H9 (cell line): Measurements from ENCODE around the gene CTIF. TPM values are rescaled to one million over a fixed set of nuclear protein-coding genes. Genes with fewer than 3 reads are reported as not detected.

Experiments used
- DNase-seq: peaks from one replicate; pipeline ENCODE4 v3.0.0-alpha.2; 2017
- H2AFZ ChIP-seq: one replicate; pipeline ENCODE4 v1.6.1; 2013; ENCODE audit warnings: mild to moderate bottlenecking, low read length, control low read depth, moderate library complexity
- H2AK5ac ChIP-seq: 2 replicates; pipeline ENCODE4 v1.6.1; 2013; ENCODE audit warnings: low read length, control low read depth, mixed read lengths; ENCODE audit not compliant: insufficient read length
- H2BK120ac ChIP-seq: one replicate; pipeline ENCODE4 v1.6.1; 2013; ENCODE audit warnings: low read depth, mild to moderate bottlenecking, low read length, control low read depth, inconsistent platforms; ENCODE audit not compliant: poor library complexity, severe bottlenecking
- H2BK12ac ChIP-seq: 2 replicates; pipeline ENCODE4 v1.6.1; 2013; ENCODE audit warnings: low read length, control low read depth, mixed read lengths, low read depth; ENCODE audit not compliant: insufficient read length
- H2BK15ac ChIP-seq: 2 replicates; pipeline ENCODE4 v1.6.1; 2013; ENCODE audit warnings: low read depth, low read length, control low read depth
- H2BK20ac ChIP-seq: one replicate; pipeline ENCODE4 v1.6.1; 2013; ENCODE audit warnings: low read depth, mild to moderate bottlenecking, low read length, control low read depth, inconsistent platforms; ENCODE audit not compliant: poor library complexity, severe bottlenecking
- H2BK5ac ChIP-seq: 2 replicates; pipeline ENCODE4 v1.6.1; 2013; ENCODE audit warnings: low read length, control low read depth, mixed read lengths; ENCODE audit not compliant: insufficient read length
- H3K14ac ChIP-seq: 2 replicates; pipeline ENCODE4 v1.6.1; 2013; ENCODE audit warnings: low read length, control low read depth; ENCODE audit not compliant: insufficient read depth
- H3K18ac ChIP-seq: 2 replicates; pipeline ENCODE4 v1.6.1; 2013; ENCODE audit warnings: low read depth, mild to moderate bottlenecking, mixed read lengths, low read length, control low read depth; ENCODE audit not compliant: insufficient read length
- H3K23ac ChIP-seq: 2 replicates; pipeline ENCODE4 v1.6.1; 2013; ENCODE audit warnings: low read length, control low read depth, mixed read lengths, low read depth; ENCODE audit not compliant: insufficient read length
- H3K23me2 ChIP-seq: 2 replicates; pipeline ENCODE4 v1.6.1; 2013; ENCODE audit warnings: low read depth, mild to moderate bottlenecking, mixed read lengths, low read length, control low read depth; ENCODE audit not compliant: insufficient read length, poor library complexity, severe bottlenecking
- H3K27ac ChIP-seq: 2 replicates; pipeline ENCODE4 v1.5.1; 2013; ENCODE audit warnings: low read length, control low read depth, mixed read lengths, low read depth; ENCODE audit not compliant: insufficient read length
- H3K27me3 ChIP-seq: 2 replicates; pipeline ENCODE4 v1.6.1; 2013; ENCODE audit warnings: low read length, control low read depth, inconsistent platforms; ENCODE audit not compliant: insufficient read depth
- H3K4ac ChIP-seq: 2 replicates; pipeline ENCODE4 v1.6.1; 2013; ENCODE audit warnings: low read depth, mild to moderate bottlenecking, control low read depth, inconsistent platforms, low read length, moderate library complexity
- H3K4me1 ChIP-seq: 2 replicates; pipeline ENCODE4 v1.6.1; 2013; ENCODE audit warnings: low read length, control low read depth, inconsistent platforms; ENCODE audit not compliant: insufficient read depth
- H3K4me2 ChIP-seq: 2 replicates; pipeline ENCODE4 v1.6.1; 2013; ENCODE audit warnings: low read length, control low read depth, mixed read lengths; ENCODE audit not compliant: insufficient read length, insufficient read depth
- H3K56ac ChIP-seq: 2 replicates; pipeline ENCODE4 v1.6.1; 2013; ENCODE audit warnings: low read depth, mild to moderate bottlenecking, mixed read lengths, low read length, control low read depth; ENCODE audit not compliant: insufficient read length
- H3K79me1 ChIP-seq: 2 replicates; pipeline ENCODE4 v1.6.1; 2013; ENCODE audit warnings: low read depth, mild to moderate bottlenecking, moderate library complexity, low read length, control low read depth, inconsistent platforms; ENCODE audit not compliant: insufficient read depth, poor library complexity, severe bottlenecking
- H3K79me2 ChIP-seq: 2 replicates; pipeline ENCODE4 v1.6.1; 2013; ENCODE audit warnings: low read length, control low read depth, inconsistent platforms; ENCODE audit not compliant: insufficient read depth
- H3K9ac ChIP-seq: 2 replicates; pipeline ENCODE4 v1.6.1; 2013; ENCODE audit warnings: low read length, control low read depth, mixed read lengths; ENCODE audit not compliant: insufficient read length; ENCODE audit errors: extremely low read depth
- H3K9me3 ChIP-seq: one replicate; pipeline ENCODE4 v1.6.1; 2013; ENCODE audit warnings: low read depth, low read length, inconsistent platforms; ENCODE audit not compliant: control insufficient read depth
- H3T11ph ChIP-seq: one replicate; pipeline ENCODE4 v1.6.1; 2013; ENCODE audit warnings: mild to moderate bottlenecking, low read length, control low read depth, inconsistent platforms
- H4K20me1 ChIP-seq: one replicate; pipeline ENCODE4 v1.6.1; 2013; ENCODE audit not compliant: control insufficient read depth, insufficient read length, insufficient read depth
- H4K5ac ChIP-seq: 2 replicates; pipeline ENCODE4 v1.6.1; 2013; ENCODE audit warnings: low read depth, mild to moderate bottlenecking, mixed read lengths, low read length, control low read depth; ENCODE audit not compliant: insufficient read length
- H4K8ac ChIP-seq: replicated peaks from 2 replicates; pipeline ENCODE4 v1.6.1; 2013; ENCODE audit warnings: low read length, control low read depth, mixed read lengths, low read depth; ENCODE audit not compliant: insufficient read length
- H4K91ac ChIP-seq: 2 replicates; pipeline ENCODE4 v1.6.1; 2013; ENCODE audit warnings: low read depth, mild to moderate bottlenecking, moderate library complexity, mixed read lengths, low read length, control low read depth; ENCODE audit not compliant: insufficient read length
- H3K27ac Mint-ChIP-seq, 3 experiments: 2 replicates in 2 of 3; 3 replicates in 1 of 3; pipeline ENCODE4 v1.8.0; 2020 to 2021; ENCODE audit warnings: mixed read lengths in 3 of 3, mild to moderate bottlenecking in 1 of 3, moderate library complexity in 1 of 3
- H3K27me3 Mint-ChIP-seq: 2 replicates; pipeline ENCODE4 v1.8.0; 2021; ENCODE audit warnings: low read depth, mild to moderate bottlenecking, moderate library complexity, mixed read lengths
- H3K36me3 Mint-ChIP-seq, 3 experiments: 2 replicates in 2 of 3; 3 replicates in 1 of 3; pipeline ENCODE4 v1.8.0; 2020 to 2021; ENCODE audit warnings: low read depth in 3 of 3, mixed read lengths in 3 of 3; ENCODE audit not compliant: insufficient read depth in 1 of 3
- H3K4me1 Mint-ChIP-seq, 2 experiments: 2 replicates each; pipeline ENCODE4 v1.8.0; 2020; ENCODE audit warnings: mixed read lengths in 2 of 2
- H3K4me3 Mint-ChIP-seq, 2 experiments: 2 replicates in 1 of 2; 3 replicates in 1 of 2; pipeline ENCODE4 v1.8.0; 2020 to 2021; ENCODE audit warnings: mild to moderate bottlenecking in 2 of 2, mixed read lengths in 2 of 2, moderate library complexity in 1 of 2
- H3K9me3 Mint-ChIP-seq, 2 experiments: 2 replicates in 1 of 2; 3 replicates in 1 of 2; pipeline ENCODE4 v1.8.0; 2020; ENCODE audit warnings: mild to moderate bottlenecking in 2 of 2, mixed read lengths in 2 of 2, moderate library complexity in 1 of 2
- CTCF ChIP-seq: fragments of 200-600 bp; sonication (generic); conservative IDR thresholded peaks from 3 replicates; pipeline ENCODE4 v1.8.0; 2021; ENCODE audit warnings: antibody characterized with exemption, mild to moderate bottlenecking
- WGBS: extraction: QIAGEN DNeasy Blood & Tissue Kit; methylation state at CpG from one replicate; pipeline ENCODE4 v1.1.7; 2013; ENCODE audit warnings: missing lambda C conversion rate, low lambda C conversion rate, mixed read lengths; ENCODE audit not compliant: insufficient read length; ENCODE audit errors: extremely low coverage; 5-methylcytosine and 5-hydroxymethylcytosine counted together
- total RNA-seq: library from RNA; stranded (reverse); gene quantifications from 2 replicates; pipeline ENCODE4 v1.2.1, GENCODE V29; 2021

CTIF gene
- total RNA-seq, 1 experiment from 2014 or later, result 15.8 TPM

DNA sequence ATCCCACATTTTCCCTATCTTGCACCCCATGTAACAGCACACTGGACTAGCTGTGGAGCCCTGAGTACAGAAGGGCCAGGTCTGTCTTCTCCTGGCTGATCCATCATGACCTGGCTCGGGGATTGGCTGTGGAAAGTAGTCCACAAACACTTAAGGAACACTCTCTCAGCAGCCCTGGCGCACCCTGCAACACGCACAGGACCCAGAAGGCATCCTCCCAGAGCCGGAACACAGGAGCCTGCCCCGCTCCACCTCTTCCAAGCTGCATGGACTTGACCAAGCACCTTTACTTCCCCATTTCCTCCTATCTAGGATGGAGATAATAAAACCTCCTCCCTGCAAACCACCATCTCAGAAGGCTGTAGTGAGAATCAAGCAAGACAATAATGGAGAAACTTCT lies 151.7 kb downstream of the CTIF start:
- H3K79me1 ChIP-seq, result no peaks in the 10 kb centered on the region
- H3K23ac ChIP-seq, result no peak overlapping the region
- H3K9me3 ChIP-seq, result no peaks in the 10 kb centered on the region
- no peak overlapping the region for H3K14ac ChIP-seq
- H2BK15ac ChIP-seq, result no peak overlapping the region
- H3K9me3 Mint-ChIP-seq, result no peaks in the 10 kb centered on the region
- no peak overlapping the region for H2BK120ac ChIP-seq
- H3K4ac ChIP-seq, result no peak overlapping the region
- no peak overlapping the region for H4K91ac ChIP-seq
- H3K27ac ChIP-seq, result no peak overlapping the region
- H3K9ac ChIP-seq, result no peak overlapping the region
- WGBS, result no CpG with 5 or more reads among the region's 5 CpGs
- no peaks in the 10 kb centered on the region for H3K79me2 ChIP-seq
- H3T11ph ChIP-seq, result no peak overlapping the region
- no peak overlapping the region for H2AK5ac ChIP-seq
- no peak overlapping the region for H3K4me2 ChIP-seq
- H3K23me2 ChIP-seq, result no peaks in the 10 kb centered on the region
- H3K56ac ChIP-seq, result no peak overlapping the region
- H3K4me1 ChIP-seq, result no peaks in the 10 kb centered on the region
- H3K18ac ChIP-seq, result no peak overlapping the region
- H3K27ac Mint-ChIP-seq, result peak overlapping the region in 1 of 3 experiments; percentile 15; a peak in 1 of 7 replicates
- TF ChIP-seq CTCF, result no peak
- no peak overlapping the region for H2BK5ac ChIP-seq
- H4K5ac ChIP-seq, result no peak overlapping the region
- no peaks in the 10 kb centered on the region for H3K27me3 ChIP-seq
- H4K20me1 ChIP-seq, result peaks cover 3% of the 10 kb centered on the region
- H2AFZ ChIP-seq, result no peak overlapping the region
- no peak overlapping the region for H4K8ac ChIP-seq
- H3K27me3 Mint-ChIP-seq, result no peaks in the 10 kb centered on the region; the same call in 1 of the 2 replicates
- H3K4me3 Mint-ChIP-seq, result no peak overlapping the region
- peaks cover 0 to 5% (median 2%) of the 10 kb centered on the region in 3 experiments; a peak in 3 of 7 replicates for H3K36me3 Mint-ChIP-seq
- H3K4me1 Mint-ChIP-seq, result peaks cover 3 to 5% of the 10 kb centered on the region in 2 experiments; a peak in 2 of 4 replicates
- no peak overlapping the region for H2BK12ac ChIP-seq
- no peak overlapping the region for H2BK20ac ChIP-seq
- no peak for DNase-seq
